ENCODE measurements around the gene GLI3.

The GLI3 gene

DNA sequence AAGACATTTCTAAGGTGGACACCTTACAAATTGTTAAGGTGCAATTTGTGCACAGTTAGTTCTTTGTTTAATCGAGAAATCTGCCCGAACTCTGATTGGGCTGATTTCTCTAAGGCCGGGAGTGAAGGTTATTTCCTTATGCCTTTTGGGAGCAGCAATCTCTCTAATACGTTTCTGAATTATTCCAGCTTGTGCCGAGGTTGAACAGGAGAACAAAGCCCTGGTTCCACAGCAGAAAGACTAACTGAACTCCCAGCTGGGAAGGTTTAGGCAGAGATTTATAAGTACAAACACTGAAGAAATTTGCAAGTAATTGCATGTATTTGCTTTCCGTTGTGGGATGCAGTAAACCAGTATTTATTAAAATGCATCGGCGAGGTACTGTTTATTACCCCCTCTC lies 116.8 kb downstream of the GLI3 start:
- in situ Hi-C loops (cut with HindIII; ENCODE audit: low pct_ligation_motif_present, low sequenced_read_pairs): no loop called here
- no peak overlapping the region for H3K4me3 ChIP-seq (ENCODE audit: low read depth, low read length)
- TF ChIP-seq, protein P1, sequence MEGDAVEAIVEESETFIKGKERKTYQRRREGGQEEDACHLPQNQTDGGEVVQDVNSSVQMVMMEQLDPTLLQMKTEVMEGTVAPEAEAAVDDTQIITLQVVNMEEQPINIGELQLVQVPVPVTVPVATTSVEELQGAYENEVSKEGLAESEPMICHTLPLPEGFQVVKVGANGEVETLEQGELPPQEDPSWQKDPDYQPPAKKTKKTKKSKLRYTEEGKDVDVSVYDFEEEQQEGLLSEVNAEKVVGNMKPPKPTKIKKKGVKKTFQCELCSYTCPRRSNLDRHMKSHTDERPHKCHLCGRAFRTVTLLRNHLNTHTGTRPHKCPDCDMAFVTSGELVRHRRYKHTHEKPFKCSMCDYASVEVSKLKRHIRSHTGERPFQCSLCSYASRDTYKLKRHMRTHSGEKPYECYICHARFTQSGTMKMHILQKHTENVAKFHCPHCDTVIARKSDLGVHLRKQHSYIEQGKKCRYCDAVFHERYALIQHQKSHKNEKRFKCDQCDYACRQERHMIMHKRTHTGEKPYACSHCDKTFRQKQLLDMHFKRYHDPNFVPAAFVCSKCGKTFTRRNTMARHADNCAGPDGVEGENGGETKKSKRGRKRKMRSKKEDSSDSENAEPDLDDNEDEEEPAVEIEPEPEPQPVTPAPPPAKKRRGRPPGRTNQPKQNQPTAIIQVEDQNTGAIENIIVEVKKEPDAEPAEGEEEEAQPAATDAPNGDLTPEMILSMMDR (IDR thresholded peaks at IDR 0.05; ENCODE audit: low read depth, low read length, missing control alignments): no peak
- no peaks in the 10 kb centered on the region for H3K36me3 ChIP-seq (replicated peaks)
- DNase-seq: no peak
- H3K27ac ChIP-seq: no peak overlapping the region
- no peaks in the 10 kb centered on the region for H3K27me3 ChIP-seq (replicated peaks)

GRCh38 chr7:42117201-42117600 lies 119.8 kb downstream of the GLI3 start:
- in situ Hi-C loops (cut with HindIII; ENCODE audit: low pct_ligation_motif_present, low sequenced_read_pairs): no loop called here
- DNase-seq: no peak

DNA sequence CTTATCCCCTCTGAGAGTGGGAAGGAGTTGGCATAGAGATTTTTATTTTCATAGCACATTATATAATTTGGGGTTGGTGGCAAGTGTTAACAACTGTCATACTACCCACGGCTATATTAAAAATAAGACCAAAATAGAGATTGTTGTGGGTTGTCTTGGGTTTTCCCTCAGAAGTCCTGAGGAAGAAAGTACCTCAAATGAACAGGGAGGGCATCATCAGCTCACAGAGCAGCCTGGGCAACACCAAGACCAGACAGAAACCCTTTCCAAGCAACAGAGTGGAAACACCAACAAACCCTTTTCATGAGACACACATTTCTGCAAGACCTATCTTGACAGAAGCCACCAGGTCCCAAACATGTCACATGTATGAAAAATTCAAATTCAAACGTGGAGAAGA lies 121.2 kb downstream of the GLI3 start:
- Histone ChIP-seq H3K4me3 (ENCODE audit: low read depth, low read length) (no peak overlapping the region), H3K27me3 (replicated peaks) (no peaks in the 10 kb centered on the region), H3K36me3 (replicated peaks) (no peaks in the 10 kb centered on the region), H3K27ac (no peak overlapping the region)
- TF ChIP-seq, protein P1 (IDR thresholded peaks at IDR 0.05; ENCODE audit: low read depth, low read length, missing control alignments): no peak
- in situ Hi-C loops (cut with HindIII; ENCODE audit: low pct_ligation_motif_present, low sequenced_read_pairs): no loop called here
- DNase-seq: no peak

More at GRCh38 chr7:42117201-42117600, 119.8 kb downstream of the GLI3 start:
- H3K27ac ChIP-seq: no peak overlapping the region
- no peak overlapping the region for H3K4me3 ChIP-seq (ENCODE audit: low read depth, low read length)
- no peaks in the 10 kb centered on the region for H3K36me3 ChIP-seq (replicated peaks)
- H3K27me3 ChIP-seq (replicated peaks): no peaks in the 10 kb centered on the region
- TF ChIP-seq, protein P1 (IDR thresholded peaks at IDR 0.05; ENCODE audit: low read depth, low read length, missing control alignments): no peak

GRCh38 chr7:42110333-42110732 lies 126.7 kb downstream of the GLI3 start:
- no peaks in the 10 kb centered on the region for H3K27me3 ChIP-seq (replicated peaks)
- no peak for DNase-seq
- H3K4me3 ChIP-seq (ENCODE audit: low read depth, low read length): no peak overlapping the region
- no peaks in the 10 kb centered on the region for H3K36me3 ChIP-seq (replicated peaks)
- no peak overlapping the region for H3K27ac ChIP-seq
- in situ Hi-C loops (cut with HindIII; ENCODE audit: low pct_ligation_motif_present, low sequenced_read_pairs): no loop called here
- TF ChIP-seq, protein P1 (IDR thresholded peaks at IDR 0.05; ENCODE audit: low read depth, low read length, missing control alignments): no peak

GRCh38 chr7:42108803-42109528 lies 128.0 kb downstream of the GLI3 start:
- in situ Hi-C loops (cut with HindIII; ENCODE audit: low pct_ligation_motif_present, low sequenced_read_pairs): no loop called here
- H3K27ac ChIP-seq: no peak overlapping the region
- TF ChIP-seq, protein P1 (IDR thresholded peaks at IDR 0.05; ENCODE audit: low read depth, low read length, missing control alignments): no peak
- H3K4me3 ChIP-seq (ENCODE audit: low read depth, low read length): no peak overlapping the region
- no peak for DNase-seq
- H3K36me3 ChIP-seq (replicated peaks): no peaks in the 10 kb centered on the region
- no peaks in the 10 kb centered on the region for H3K27me3 ChIP-seq (replicated peaks)

Data from brain microvascular endothelial cell (primary cell).